ENCODE data around the gene ROR2. TPM values are rescaled to one million over a fixed set of nuclear protein-coding genes. Genes with fewer than 3 reads are reported as not detected.

The ROR2 gene
- total and polyA plus RNA-seq, 2 donors (not counting 3 experiments of a cell fraction or from before 2014, with no cell fraction given): not detected

- dilution Hi-C loops (cut with MboI; ENCODE audit: extremely low pct_ligation_motif_present, low sequenced_read_pairs): no loop called here
- Histone ChIP-seq H3K4me3 (replicated peaks in 1 of 3; ENCODE audit: insufficient read depth in 1 of 3, low read depth in 1 of 3, low read length in 3 of 3) (no peak overlapping the region), H4K20me1 (replicated peaks; ENCODE audit: control insufficient read depth, extremely low read depth, insufficient read depth, low read length) (no peaks in the 10 kb centered on the region), H3K4me1 (ENCODE audit: control insufficient read depth, extremely low read depth, insufficient read depth, low read length) (no peaks in the 10 kb centered on the region), H3K27ac (ENCODE audit: insufficient read depth, low read depth, low read length) (no peak overlapping the region), H3K36me3 (ENCODE audit: control insufficient read depth in 2 of 2, extremely low read depth in 1 of 2, insufficient read depth in 2 of 2, low read length in 2 of 2) (no peaks in the 10 kb centered on the region), H2AFZ (ENCODE audit: low read depth, low read length) (no peak overlapping the region), H3K9me1 (replicated peaks; ENCODE audit: control insufficient read depth, extremely low read depth, insufficient read depth, low read length) (no peaks in the 10 kb centered on the region), H3K9ac (replicated peaks; ENCODE audit: extremely low read depth, insufficient read depth, low read length) (no peak overlapping the region), H3K4me2 (ENCODE audit: insufficient read depth, low read length) (no peak overlapping the region), H3K27me3 (ENCODE audit: control insufficient read depth in 2 of 2, insufficient read depth in 2 of 2, low read length in 2 of 2) (no peaks in the 10 kb centered on the region), H3K79me2 (ENCODE audit: control insufficient read depth, insufficient read depth, low read length) (no peaks in the 10 kb centered on the region), H3K9me3 (replicated peaks; ENCODE audit: control insufficient read depth, insufficient read depth, low read length) (no peaks in the 10 kb centered on the region)
- ChIA-PET CTCF (no interaction called here), POLR2A (no interaction called here)
- no TSS peak for BruUV-seq (replicated peaks)
- FAIRE-seq: no peak
- TF ChIP-seq EZH2 (IDR thresholded peaks at IDR 0.05; ENCODE audit: borderline replicate concordance, low read depth, low read length, severe bottlenecking): no peak
- TF ChIP-seq POLR2A (IDR thresholded peaks at IDR 0.05; ENCODE audit: low read depth, low read length): no peak
- TF ChIP-seq FOS (IDR thresholded peaks at IDR 0.05; ENCODE audit: borderline replicate concordance, insufficient read depth, low read length): no peak
- TF ChIP-seq GATA2 (IDR thresholded peaks at IDR 0.05; ENCODE audit: insufficient read depth, insufficient read length, low read depth, low read length): no peak
- no peak for TF ChIP-seq JUN (IDR thresholded peaks at IDR 0.05; ENCODE audit: borderline replicate concordance, insufficient read depth, insufficient read length, low read depth)
- TF ChIP-seq MYC (IDR thresholded peaks at IDR 0.05; ENCODE audit: low read depth, low read length): no peak
- no peak for TF ChIP-seq MAX (IDR thresholded peaks at IDR 0.05; ENCODE audit: insufficient read depth, insufficient read length)
- TF ChIP-seq POLR2AphosphoS5 (IDR thresholded peaks at IDR 0.05; ENCODE audit: insufficient read depth, low read depth, low read length): no peak
- no peak for TF ChIP-seq CTCF (IDR thresholded peaks at IDR 0.05; ENCODE audit: extremely low read depth in 1 of 2, insufficient read depth in 1 of 2, low read depth in 1 of 2, low read length in 2 of 2)
- intact Hi-C loops (cut with micrococcal nuclease): no loop called here
- DNase-seq (ENCODE audit: low read depth, low spot score): no peak
Observed at GRCh38 chr9:91820949-91821880, 128.8 kb downstream of the ROR2 start.

Measured in endothelial cell of umbilical vein (primary cell).